Tibial nerve (tissue), 4 donors: ENCODE data around the gene SH2D3C. TPM values are rescaled to one million over a fixed set of nuclear protein-coding genes. Genes with fewer than 3 reads are reported as not detected.

Source experiments
- DNase-seq, 2 donors: peaks; one replicate each; pipeline ENCODE4 v3.0.0-alpha.2; 2019; ENCODE audit warnings: low spot score in 2 of 2
- H3K27ac ChIP-seq, 4 donors: fragments of 200-600 bp; sonication (generic) in 3 of 4; one replicate each; pipeline ENCODE4 v1.5.1; 2017 to 2019; ENCODE audit warnings: mild to moderate bottlenecking in 1 of 4
- H3K27me3 ChIP-seq, 2 donors: fragments of 200-600 bp; sonication (generic) in 1 of 2; one replicate each; pipeline versions ENCODE4 v1.5.1 to v1.6.0; 2017 to 2019
- H3K36me3 ChIP-seq, 3 donors: fragments of 200-600 bp; sonication (generic); one replicate each; pipeline ENCODE4 v1.5.1; 2018 to 2019
- H3K4me1 ChIP-seq, 4 donors: fragments of 200-600 bp; sonication (generic) in 3 of 4; one replicate each; pipeline ENCODE4 v1.5.1; 2017 to 2019
- H3K4me3 ChIP-seq, 4 donors: fragments of 200-600 bp; sonication (generic) in 3 of 4; one replicate each; pipeline ENCODE4 v1.5.1; 2017 to 2019; ENCODE audit warnings: mild to moderate bottlenecking in 1 of 4, moderate library complexity in 1 of 4
- H3K9me3 ChIP-seq, 4 donors: fragments of 200-600 bp; sonication (generic) in 3 of 4; one replicate each; pipeline ENCODE4 v1.5.1; 2017 to 2019
- EP300 ChIP-seq, 2 donors: sonication (generic); formaldehyde crosslinking; IDR thresholded peaks; one replicate each; pipeline ENCODE4 v1.6.1; 2017; ENCODE audit warnings: antibody characterized with exemption in 2 of 2, mild to moderate bottlenecking in 1 of 2
- POLR2A ChIP-seq, 2 donors: fragments of 450-650 bp; IDR thresholded peaks; one replicate each; pipeline ENCODE4 v1.6.1; 2017; ENCODE audit warnings: antibody characterized with exemption in 2 of 2, mild to moderate bottlenecking in 2 of 2, moderate library complexity in 2 of 2
- WGBS, 2 donors: methylation state at CpG; one replicate each; pipeline ENCODE4 v1.1.5; 2018; 5-methylcytosine and 5-hydroxymethylcytosine counted together
- total RNA-seq, 4 donors: library from RNA; depleted of rRNA; stranded (reverse); fragments of >200 nt; gene quantifications; one replicate each; pipeline ENCODE4 v1.1.0, GENCODE V29; 2016
- TF ChIP-seq, protein P1 (sequence below), 5 experiments: fragments of 200-600 bp in 3 of 5; fragments of 450-650 bp in 2 of 5; sonication (generic) in 3 of 5; IDR thresholded peaks; one replicate each; pipeline ENCODE4 v1.5.1; 2016 to 2019; ENCODE audit warnings: antibody characterized with exemption in 5 of 5, mild to moderate bottlenecking in 3 of 5, moderate library complexity in 2 of 5

Gene SH2D3C
- total RNA-seq, 4 donors from 2014 or later = 4.2 to 18.9 (median 13.4) TPM

DNA sequence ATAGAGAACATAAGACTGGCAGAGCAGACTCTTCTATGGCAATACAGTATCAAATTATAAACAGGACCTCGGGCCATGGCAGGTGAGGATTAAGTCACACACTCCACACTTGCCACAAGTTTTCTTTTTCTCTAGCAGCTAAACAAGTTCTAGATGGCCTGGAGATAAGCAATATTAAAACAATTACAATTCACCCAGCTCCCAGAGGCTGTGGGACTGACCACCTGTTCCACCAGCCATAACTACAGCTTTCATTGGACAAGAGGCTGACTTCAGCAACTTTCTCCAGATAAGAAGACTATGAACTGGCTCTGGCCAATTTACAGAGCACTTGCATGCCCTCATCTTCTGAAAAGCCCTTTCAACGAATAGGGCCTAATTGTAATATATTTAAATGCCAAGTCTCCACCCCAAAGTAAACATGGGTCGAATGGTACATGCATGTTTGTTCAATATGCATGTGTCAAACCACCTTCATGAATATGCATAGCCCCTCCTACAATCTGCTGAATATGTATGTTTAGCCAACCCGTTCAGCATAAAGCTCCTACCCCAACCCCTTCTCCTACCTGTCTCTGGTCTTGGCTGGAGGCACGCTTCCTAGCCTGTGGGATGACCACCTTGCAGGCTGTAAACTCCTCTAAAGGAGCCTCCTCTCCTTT, 77.7 kb downstream of the SH2D3C start:
- H3K27ac ChIP-seq = no peak overlapping the region
- H3K27me3 ChIP-seq = peaks cover 0 to 7% of the 10 kb centered on the region in 2 donors
- WGBS, 2 donors = 75 to 79% methylated on average over 5 of the region's 5 CpGs
- peaks cover 0 to 19% (median 3%) of the 10 kb centered on the region in 4 donors for H3K4me1 ChIP-seq
- TF ChIP-seq EP300 (IDR thresholded peaks at IDR 0.05) (no peak), POLR2A (IDR thresholded peaks at IDR 0.05) (no peak)
- TF ChIP-seq, protein P1, sequence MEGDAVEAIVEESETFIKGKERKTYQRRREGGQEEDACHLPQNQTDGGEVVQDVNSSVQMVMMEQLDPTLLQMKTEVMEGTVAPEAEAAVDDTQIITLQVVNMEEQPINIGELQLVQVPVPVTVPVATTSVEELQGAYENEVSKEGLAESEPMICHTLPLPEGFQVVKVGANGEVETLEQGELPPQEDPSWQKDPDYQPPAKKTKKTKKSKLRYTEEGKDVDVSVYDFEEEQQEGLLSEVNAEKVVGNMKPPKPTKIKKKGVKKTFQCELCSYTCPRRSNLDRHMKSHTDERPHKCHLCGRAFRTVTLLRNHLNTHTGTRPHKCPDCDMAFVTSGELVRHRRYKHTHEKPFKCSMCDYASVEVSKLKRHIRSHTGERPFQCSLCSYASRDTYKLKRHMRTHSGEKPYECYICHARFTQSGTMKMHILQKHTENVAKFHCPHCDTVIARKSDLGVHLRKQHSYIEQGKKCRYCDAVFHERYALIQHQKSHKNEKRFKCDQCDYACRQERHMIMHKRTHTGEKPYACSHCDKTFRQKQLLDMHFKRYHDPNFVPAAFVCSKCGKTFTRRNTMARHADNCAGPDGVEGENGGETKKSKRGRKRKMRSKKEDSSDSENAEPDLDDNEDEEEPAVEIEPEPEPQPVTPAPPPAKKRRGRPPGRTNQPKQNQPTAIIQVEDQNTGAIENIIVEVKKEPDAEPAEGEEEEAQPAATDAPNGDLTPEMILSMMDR (IDR thresholded peaks at IDR 0.05) = no peak
- H3K36me3 ChIP-seq = no peaks in the 10 kb centered on the region
- H3K4me3 ChIP-seq = no peak overlapping the region
- DNase-seq = no peak
- no peaks in the 10 kb centered on the region for H3K9me3 ChIP-seq

- 96% methylated on average over 2 of the region's 2 CpGs for WGBS, 2 donors
- Histone ChIP-seq H3K9me3 (no peaks in the 10 kb centered on the region), H3K36me3 (no peaks in the 10 kb centered on the region), H3K4me3 (no peak overlapping the region), H3K27ac (peak overlapping the region in 2 of 4 donors; percentile 95), H3K4me1 (peaks cover 0 to 25% (median 3%) of the 10 kb centered on the region in 4 donors), H3K27me3 (peaks cover 0 to under 1% of the 10 kb centered on the region in 2 donors)
- DNase-seq = no peak
- no peak for TF ChIP-seq POLR2A (IDR thresholded peaks at IDR 0.05)
- TF ChIP-seq, protein P1 (IDR thresholded peaks at IDR 0.05) = no peak
- no peak for TF ChIP-seq EP300 (IDR thresholded peaks at IDR 0.05)
Observed at GRCh38 chr9:127700140-127700539, 78.3 kb downstream of the SH2D3C start.

DNA sequence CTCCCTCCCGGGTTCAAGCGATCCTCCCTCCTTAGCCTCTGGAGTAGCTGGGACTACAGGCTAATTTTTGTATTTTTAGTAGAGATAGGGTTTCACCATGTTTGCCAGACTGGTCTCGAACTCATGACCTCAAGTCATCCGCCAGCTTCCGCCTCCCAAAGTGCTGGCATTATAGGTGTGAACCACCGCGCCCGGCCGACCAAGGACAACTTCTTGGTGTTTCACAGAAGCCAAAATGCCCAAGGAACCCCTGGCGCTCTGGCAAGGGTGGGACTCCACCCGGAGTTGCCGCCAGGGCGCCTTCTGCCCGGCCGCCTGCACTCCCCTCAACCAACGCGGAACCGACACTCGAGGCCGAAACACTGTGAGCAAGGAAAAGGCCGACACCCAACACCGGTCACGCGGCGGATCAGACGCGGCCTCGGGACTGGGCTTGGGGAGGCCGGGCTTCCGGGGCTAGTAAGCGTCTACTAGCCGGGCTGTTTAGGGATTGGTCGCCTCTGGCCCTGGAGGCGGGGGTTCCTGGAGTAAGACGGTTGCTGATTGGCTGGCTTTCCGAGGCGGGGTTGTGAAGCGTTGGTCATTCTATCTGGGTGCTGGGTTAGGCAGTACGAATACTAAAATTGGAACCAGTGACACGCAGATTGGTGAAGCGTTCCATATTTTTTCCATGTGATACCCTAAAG, 79.3 kb downstream of the SH2D3C start:
- peak; percentile 96 to 98 for DNase-seq
- Histone ChIP-seq H3K4me3 (peak overlapping the region; percentile 21 to 49 (median 44)), H3K36me3 (peaks cover 0 to 6% (median 0%) of the 10 kb centered on the region in 3 donors), H3K27ac (peak overlapping the region; percentile 78 to 95 (median 91)), H3K4me1 (peaks cover 0 to 26% (median 3%) of the 10 kb centered on the region in 4 donors), H3K27me3 (no peaks in the 10 kb centered on the region), H3K9me3 (no peaks in the 10 kb centered on the region)
- WGBS, 2 donors = 14 to 25% methylated on average over 25 to 40 of the region's 41 CpGs
- TF ChIP-seq EP300 (IDR thresholded peaks at IDR 0.05) (peak; percentile 68 to 90), POLR2A (IDR thresholded peaks at IDR 0.05) (peak; percentile 48 to 76)
- TF ChIP-seq, protein P1 (IDR thresholded peaks at IDR 0.05) = peak in 2 of 5 experiments; percentile 68 to 72

DNA sequence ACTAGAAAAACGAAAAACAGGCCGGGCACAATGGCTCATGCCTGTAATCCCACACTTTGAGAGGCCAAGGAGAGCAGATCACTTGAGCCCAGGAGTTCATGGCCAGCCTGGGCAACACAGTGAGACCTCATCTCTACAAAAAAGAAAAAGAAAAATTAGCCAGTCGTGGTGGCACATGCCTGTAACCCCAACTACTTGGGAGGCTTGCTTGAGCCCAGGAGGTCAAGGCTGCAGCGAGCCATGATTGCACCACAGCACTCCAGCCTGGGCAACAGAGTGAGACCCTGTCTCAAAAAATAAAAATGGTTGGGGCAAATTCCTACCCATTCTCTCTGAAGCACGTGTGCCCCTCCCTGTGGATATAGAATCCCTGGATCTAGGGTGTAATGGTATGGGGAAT, 80.1 kb downstream of the SH2D3C start:
- TF ChIP-seq EP300 (IDR thresholded peaks at IDR 0.05) (no peak), POLR2A (IDR thresholded peaks at IDR 0.05) (no peak)
- TF ChIP-seq, protein P1 (IDR thresholded peaks at IDR 0.05) = no peak
- Histone ChIP-seq H3K36me3 (peaks cover 0 to 11% (median 0%) of the 10 kb centered on the region in 3 donors), H3K4me3 (no peak overlapping the region), H3K27me3 (no peaks in the 10 kb centered on the region), H3K9me3 (no peaks in the 10 kb centered on the region), H3K27ac (peak overlapping the region in 3 of 4 donors; percentile 78 to 95 (median 95)), H3K4me1 (peaks cover 0 to 26% (median 3%) of the 10 kb centered on the region in 4 donors)
- 89 to 90% methylated on average over 5 of the region's 5 CpGs for WGBS, 2 donors
- DNase-seq = no peak

GRCh38 chr9:127697575-127697974, 80.9 kb downstream of the SH2D3C start:
- Histone ChIP-seq H3K4me1 (peaks cover 0 to 26% (median 3%) of the 10 kb centered on the region in 4 donors), H3K4me3 (no peak overlapping the region), H3K9me3 (no peaks in the 10 kb centered on the region), H3K27ac (no peak overlapping the region), H3K36me3 (peaks cover 0 to 16% (median 0%) of the 10 kb centered on the region in 3 donors), H3K27me3 (no peaks in the 10 kb centered on the region)
- TF ChIP-seq EP300 (IDR thresholded peaks at IDR 0.05) = no peak
- no peak for TF ChIP-seq POLR2A (IDR thresholded peaks at IDR 0.05)
- TF ChIP-seq, protein P1 (IDR thresholded peaks at IDR 0.05) = no peak
- DNase-seq = no peak
- WGBS, 2 donors = 74 to 76% methylated on average over 5 of the region's 5 CpGs
